LNCaP clone FGC (cell line): Measurements from ENCODE around the gene EFNA5.

ENCODE experiments used
- DNase-seq: peaks from one replicate; pipeline ENCODE4 v3.0.0-alpha.2; 2011; ENCODE audit warnings: low read depth
- H3K4me3 ChIP-seq: 2 replicates; pipeline ENCODE4 v1.5.1; 2011; ENCODE audit warnings: mild to moderate bottlenecking, low read depth, low read length, control low read depth
- CTCF ChIP-seq: IDR thresholded peaks from 2 replicates; pipeline ENCODE4 v1.5.1; 2012; ENCODE audit warnings: mild to moderate bottlenecking; ENCODE audit not compliant: control insufficient read depth, insufficient read depth; ENCODE audit errors: extremely low read depth

Gene EFNA5

GRCh38 chr5:107512029-107512428 is 158.7 kb downstream of the EFNA5 start:
- TF ChIP-seq CTCF = no peak
- no peak for DNase-seq

GRCh38 chr5:107510125-107510524 is 160.6 kb downstream of the EFNA5 start:
- TF ChIP-seq CTCF = no peak
- no peak for DNase-seq
- no peak overlapping the region for H3K4me3 ChIP-seq

More at GRCh38 chr5:107512029-107512428, 158.7 kb downstream of the EFNA5 start:
- no peak overlapping the region for H3K4me3 ChIP-seq

DNA sequence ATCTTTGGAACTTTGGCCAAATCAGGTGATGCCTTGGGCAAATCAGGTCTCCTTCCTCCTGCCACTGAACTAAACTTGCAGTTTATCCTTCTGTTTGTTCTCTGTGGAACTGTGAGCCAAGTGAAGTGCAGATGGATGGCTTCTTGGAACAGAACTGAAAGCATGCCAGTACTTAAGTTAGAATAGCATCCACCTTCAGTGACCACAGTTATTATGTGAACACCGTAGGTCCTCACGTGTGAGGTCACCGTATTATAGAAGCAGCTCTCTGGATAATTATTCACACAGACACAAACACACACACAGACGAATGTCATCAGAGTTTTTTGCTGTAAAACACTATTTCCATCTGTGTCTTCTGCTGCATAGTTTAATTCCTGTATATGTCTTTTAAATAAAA is 162.6 kb downstream of the EFNA5 start:
- no peak overlapping the region for H3K4me3 ChIP-seq
- no peak for TF ChIP-seq CTCF
- no peak for DNase-seq

- peak; percentile 62 for DNase-seq
- H3K4me3 ChIP-seq = 0 out of 2 replicates have a peak overlapping the region, but pooled peaks have one; percentile 5
- TF ChIP-seq CTCF = no peak
Measured at GRCh38 chr5:107505763-107506534, 164.8 kb downstream of the EFNA5 start.

- DNase-seq = no peak
- no peak for TF ChIP-seq CTCF
- H3K4me3 ChIP-seq = no peak overlapping the region
Measured at GRCh38 chr5:107504424-107504823, 166.3 kb downstream of the EFNA5 start.

GRCh38 chr5:107502676-107503060 is 168.1 kb downstream of the EFNA5 start:
- TF ChIP-seq CTCF = no peak
- no peak for DNase-seq

GRCh38 chr5:107501965-107502675 is 168.6 kb downstream of the EFNA5 start:
- no peak for TF ChIP-seq CTCF
- no peak for DNase-seq

More at GRCh38 chr5:107502676-107503060, 168.1 kb downstream of the EFNA5 start:
- H3K4me3 ChIP-seq = no peak overlapping the region

More at GRCh38 chr5:107501965-107502675, 168.6 kb downstream of the EFNA5 start:
- H3K4me3 ChIP-seq = no peak overlapping the region
